Adrenal gland (tissue), 5 donors: Measurements from ENCODE around the gene ARHGEF25.
"Not testable (repeated sequence)": the region's sequence is repeated elsewhere in the genome, so short reads cannot be mapped to it uniquely, and the experiment has no call there.

Experiments
- CTCF ChIP-seq, 6 experiments: fragments of 450-650 bp in 4 of 6; fragments of 200-600 bp in 2 of 6; sonication (generic) in 1 of 6; IDR thresholded peaks; 1 replicate in 5 of 6; 2 replicates in 1 of 6; pipeline versions ENCODE4 v1.5.1 to v1.8.0; 2016 to 2021; ENCODE audit warnings: antibody characterized with exemption in 6 of 6, mild to moderate bottlenecking in 2 of 6, moderate library complexity in 1 of 6
- POLR2A ChIP-seq, 2 donors: fragments of 450-650 bp; IDR thresholded peaks; one replicate each; pipeline ENCODE4 v1.6.1; 2017; ENCODE audit warnings: antibody characterized with exemption in 2 of 2, mild to moderate bottlenecking in 2 of 2, moderate library complexity in 1 of 2
- donor health status: DM: no; HTN: no; CAD: no.

GRCh38 chr12:57665066-57665820 is 54.0 kb downstream of the ARHGEF25 start:
- TF ChIP-seq POLR2A, CTCF (IDR thresholded peaks at IDR 0.05): not testable (repeated sequence)
